B cell (primary cell): ENCODE data around the gene CFAP90.

Experiments used
- CTCF ChIP-seq: fragments of 200-600 bp; IDR thresholded peaks from one replicate; pipeline ENCODE4 v1.8.0; 2022; ENCODE audit warnings: antibody characterized with exemption, mild to moderate bottlenecking
- EZH2 ChIP-seq: IDR thresholded peaks from 2 replicates; pipeline ENCODE4 v1.6.1; 2012; ENCODE audit warnings: borderline replicate concordance, low read depth, mild to moderate bottlenecking, moderate library complexity, low read length; ENCODE audit not compliant: insufficient read depth, poor library complexity, severe bottlenecking

DNA sequence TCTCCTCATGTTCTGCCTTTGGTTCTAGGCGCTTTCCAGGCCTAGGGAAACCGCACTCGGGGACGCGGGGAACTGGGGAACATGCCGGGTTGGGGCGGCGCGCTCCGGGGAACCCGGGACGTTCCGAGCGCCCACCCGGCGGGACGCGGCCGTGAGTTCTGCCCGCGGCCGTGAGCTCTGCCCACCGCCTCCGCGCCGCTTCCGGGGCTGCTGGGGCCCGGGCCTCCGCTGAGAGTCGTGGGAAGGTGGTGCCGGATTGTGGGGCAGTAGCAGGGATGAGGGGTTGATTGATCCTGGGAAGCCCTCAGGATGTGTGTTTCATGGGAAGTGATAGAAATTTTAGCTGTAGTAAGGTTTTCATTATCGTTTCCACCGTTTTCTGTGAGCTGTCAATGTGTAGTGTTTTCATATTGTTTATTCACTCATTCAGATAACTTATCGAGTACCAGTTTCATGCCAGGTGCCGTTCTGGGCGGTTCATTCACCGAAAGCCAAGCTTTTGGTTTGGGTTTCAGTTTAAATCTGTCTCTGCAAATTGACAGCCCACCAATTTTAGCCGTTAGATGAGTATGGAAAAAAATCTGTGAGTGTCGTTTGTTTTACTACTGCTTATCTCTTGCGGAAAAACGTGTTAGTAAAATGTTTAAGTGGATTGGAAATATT lies 18.7 kb upstream of the CFAP90 start:
- no peak for TF ChIP-seq EZH2
- no peak for TF ChIP-seq CTCF
